HT1080 (cell line): ENCODE measurements around the gene MYT1. TPM values are rescaled to one million over a fixed set of nuclear protein-coding genes. Genes with fewer than 3 reads are reported as not detected.
"Not testable (repeated sequence)": the region's sequence is repeated elsewhere in the genome, so short reads cannot be mapped to it uniquely, and the experiment has no call there.

Experiments
- DNase-seq: peaks from one replicate; pipeline ENCODE4 v3.0.0-alpha.2; 2015; ENCODE audit warnings: low read depth
- total RNA-seq: library from RNA; depleted of rRNA; stranded (reverse); fragments of >200 nt; shearing (Covaris generic); gene quantifications from 2 replicates; pipeline ENCODE4 v1.2.3, GENCODE V29; 2014

MYT1 gene
- total RNA-seq, 1 experiment from 2014 or later: not detected

- no peak for DNase-seq
These were observed 2.7 kb downstream of the MYT1 start for GRCh38 chr20:64166721-64167615.

- DNase-seq: no peak
These were observed 3.4 kb downstream of the MYT1 start for GRCh38 chr20:64167676-64168075.

GRCh38 chr20:64168381-64169090, 4.3 kb downstream of the MYT1 start:
- no peak for DNase-seq

GRCh38 chr20:64169091-64169560, 4.9 kb downstream of the MYT1 start:
- no peak for DNase-seq

- no peak for DNase-seq
These were observed 7.0 kb downstream of the MYT1 start for GRCh38 chr20:64171211-64171610.

GRCh38 chr20:64173116-64173515, 8.9 kb downstream of the MYT1 start:
- DNase-seq: no peak

- no peak for DNase-seq
These were observed 12.3 kb downstream of the MYT1 start for GRCh38 chr20:64176551-64176950.

GRCh38 chr20:64176971-64177370, 12.7 kb downstream of the MYT1 start:
- DNase-seq: no peak

GRCh38 chr20:64177384-64177783, 13.1 kb downstream of the MYT1 start:
- DNase-seq: no peak

- DNase-seq: no peak
These were observed 13.5 kb downstream of the MYT1 start for GRCh38 chr20:64177787-64178186.

- DNase-seq: not testable (repeated sequence)
These were observed 14.7 kb downstream of the MYT1 start for GRCh38 chr20:64178925-64179324.

GRCh38 chr20:64179805-64180204, 15.6 kb downstream of the MYT1 start:
- no peak for DNase-seq

- no peak for DNase-seq
These were observed 16.4 kb downstream of the MYT1 start for GRCh38 chr20:64180673-64181072.

GRCh38 chr20:64181391-64181790, 17.1 kb downstream of the MYT1 start:
- DNase-seq: no peak

GRCh38 chr20:64182146-64182865, 18.1 kb downstream of the MYT1 start:
- DNase-seq: no peak

GRCh38 chr20:64183313-64183712, 19.1 kb downstream of the MYT1 start:
- DNase-seq: no peak

GRCh38 chr20:64184795-64185194, 20.5 kb downstream of the MYT1 start:
- no peak for DNase-seq

GRCh38 chr20:64185276-64185900, 21.1 kb downstream of the MYT1 start:
- DNase-seq: no peak

GRCh38 chr20:64186071-64186598, 21.9 kb downstream of the MYT1 start:
- DNase-seq: no peak

GRCh38 chr20:64187213-64187612, 23.0 kb downstream of the MYT1 start:
- DNase-seq: not testable (repeated sequence)

- DNase-seq: no peak
These were observed 23.8 kb downstream of the MYT1 start for GRCh38 chr20:64188091-64188490.
